Rectal smooth muscle tissue (tissue), 1 donor: ENCODE results near the gene ARL6IP5.
A peak's percentile ranks its signal among the peaks of the same experiment; 100 is the strongest.

Experiments used
- H3K27ac ChIP-seq: one replicate; pipeline ENCODE4 v1.7.0; 2013; ENCODE audit warnings: low read depth, low read length, inconsistent platforms
- H3K27me3 ChIP-seq: one replicate; pipeline ENCODE4 v1.7.0; 2013; ENCODE audit warnings: low read length; ENCODE audit not compliant: control insufficient read depth, insufficient read depth
- H3K36me3 ChIP-seq: one replicate; pipeline ENCODE4 v1.7.0; 2013; ENCODE audit warnings: low read length; ENCODE audit not compliant: control insufficient read depth, insufficient read depth
- H3K4me1 ChIP-seq: one replicate; pipeline ENCODE4 v1.7.0; 2013; ENCODE audit warnings: low read length; ENCODE audit not compliant: control insufficient read depth, insufficient read depth
- H3K4me3 ChIP-seq: one replicate; pipeline ENCODE4 v1.7.0; 2013; ENCODE audit warnings: low read length
- H3K9ac ChIP-seq: one replicate; pipeline ENCODE4 v1.7.0; 2013; ENCODE audit warnings: low read length

ARL6IP5 gene, protein sequence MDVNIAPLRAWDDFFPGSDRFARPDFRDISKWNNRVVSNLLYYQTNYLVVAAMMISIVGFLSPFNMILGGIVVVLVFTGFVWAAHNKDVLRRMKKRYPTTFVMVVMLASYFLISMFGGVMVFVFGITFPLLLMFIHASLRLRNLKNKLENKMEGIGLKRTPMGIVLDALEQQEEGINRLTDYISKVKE

DNA sequence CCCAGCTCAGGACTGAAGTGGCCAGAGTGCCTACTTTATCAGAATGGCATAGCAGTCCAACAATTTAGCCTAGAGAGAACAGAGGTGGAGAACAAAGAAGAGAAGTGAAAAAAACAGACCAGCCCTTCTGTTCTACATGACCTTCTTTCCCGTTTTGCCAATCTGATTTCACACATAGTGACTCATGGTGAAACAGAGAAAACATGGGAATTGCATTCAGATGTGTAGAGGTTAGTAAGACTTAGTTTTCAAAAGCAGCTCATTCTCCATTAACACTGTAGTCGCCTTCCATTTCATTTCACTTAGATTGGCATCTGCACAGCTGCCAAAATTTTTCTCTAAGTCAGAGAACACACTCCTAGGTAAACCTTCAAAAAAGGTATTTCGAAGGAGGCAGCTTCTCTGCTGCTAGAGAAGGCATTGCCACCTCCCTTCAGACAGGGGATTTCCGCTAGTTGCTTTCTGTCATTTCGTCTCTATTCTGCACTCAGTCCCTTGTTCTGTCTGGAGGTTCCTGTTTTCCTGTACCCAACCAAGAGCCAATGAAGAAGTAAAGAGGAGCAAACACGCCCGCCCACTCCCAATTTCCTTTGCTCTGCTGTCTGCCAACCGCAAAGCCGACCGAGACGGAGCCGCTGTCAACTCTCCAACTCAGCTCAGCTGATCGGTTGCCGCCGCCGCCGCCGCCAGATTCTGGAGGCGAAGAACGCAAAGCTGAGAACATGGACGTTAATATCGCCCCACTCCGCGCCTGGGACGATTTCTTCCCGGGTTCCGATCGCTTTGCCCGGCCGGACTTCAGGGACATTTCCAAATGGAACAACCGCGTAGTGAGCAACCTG lies at the start of gene ARL6IP5:
Gene ARL6IP5 (plus strand): TSS at position 612 of the 842 bp plus-strand sequence. CDS start 111 bp downstream, at position 723.
- H3K4me3 ChIP-seq = peak within 1 kb of the TSS; percentile 82
- no peaks in the 10 kb centered on the region for H3K36me3 ChIP-seq
- no peaks in the 10 kb centered on the region for H3K27me3 ChIP-seq
- H3K9ac ChIP-seq = peak within 1 kb of the TSS; percentile 82
- peak within 1 kb of the TSS; percentile 85 for H3K27ac ChIP-seq
- peaks cover 17% of the 10 kb centered on the region for H3K4me1 ChIP-seq

DNA sequence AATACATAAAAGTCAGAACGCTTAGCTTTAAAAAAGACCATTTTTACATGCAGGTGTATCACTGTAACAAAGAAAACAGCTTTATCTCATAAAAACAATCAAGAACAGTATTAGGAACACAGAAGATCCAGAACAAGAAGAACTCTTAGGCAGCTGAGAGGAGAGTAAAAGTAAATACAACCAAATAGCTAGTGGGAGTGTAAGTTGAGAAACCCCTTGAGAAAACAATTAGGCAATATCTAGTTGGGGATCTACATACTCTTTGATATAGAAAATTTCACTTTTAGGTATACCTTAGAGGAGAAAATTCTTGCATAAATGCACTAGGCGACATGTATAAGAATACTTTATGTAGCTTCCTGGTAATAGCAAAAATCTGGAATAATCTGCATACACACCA lies 40.1 kb upstream of the ARL6IP5 start:
- peaks cover 4% of the 10 kb centered on the region for H3K4me1 ChIP-seq
- no peak overlapping the region for H3K9ac ChIP-seq
- peaks cover 14% of the 10 kb centered on the region for H3K36me3 ChIP-seq
- H3K4me3 ChIP-seq = no peak overlapping the region
- H3K27ac ChIP-seq = no peak overlapping the region
- H3K27me3 ChIP-seq = no peaks in the 10 kb centered on the region

DNA sequence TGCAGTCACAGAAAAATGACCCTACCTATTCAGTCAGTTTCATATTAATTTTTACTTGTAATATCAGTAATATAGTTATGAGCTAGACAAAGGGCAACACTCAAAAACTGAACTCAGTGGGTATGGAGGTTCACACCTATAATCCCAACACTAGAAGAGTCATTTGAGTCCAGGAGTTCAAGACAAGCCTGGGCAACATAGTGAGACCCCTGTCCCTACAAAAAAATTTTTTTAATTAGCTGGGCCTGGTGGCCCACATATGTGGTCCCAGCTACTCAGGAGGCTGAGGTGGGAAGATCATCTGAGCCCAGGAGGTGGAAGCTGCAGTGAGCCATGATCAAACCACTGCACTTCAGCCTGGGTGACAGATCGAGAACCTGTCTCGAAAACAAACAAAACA lies 35.7 kb upstream of the ARL6IP5 start:
- Histone ChIP-seq H3K27me3 (no peaks in the 10 kb centered on the region), H3K4me1 (peaks cover 12% of the 10 kb centered on the region)

DNA sequence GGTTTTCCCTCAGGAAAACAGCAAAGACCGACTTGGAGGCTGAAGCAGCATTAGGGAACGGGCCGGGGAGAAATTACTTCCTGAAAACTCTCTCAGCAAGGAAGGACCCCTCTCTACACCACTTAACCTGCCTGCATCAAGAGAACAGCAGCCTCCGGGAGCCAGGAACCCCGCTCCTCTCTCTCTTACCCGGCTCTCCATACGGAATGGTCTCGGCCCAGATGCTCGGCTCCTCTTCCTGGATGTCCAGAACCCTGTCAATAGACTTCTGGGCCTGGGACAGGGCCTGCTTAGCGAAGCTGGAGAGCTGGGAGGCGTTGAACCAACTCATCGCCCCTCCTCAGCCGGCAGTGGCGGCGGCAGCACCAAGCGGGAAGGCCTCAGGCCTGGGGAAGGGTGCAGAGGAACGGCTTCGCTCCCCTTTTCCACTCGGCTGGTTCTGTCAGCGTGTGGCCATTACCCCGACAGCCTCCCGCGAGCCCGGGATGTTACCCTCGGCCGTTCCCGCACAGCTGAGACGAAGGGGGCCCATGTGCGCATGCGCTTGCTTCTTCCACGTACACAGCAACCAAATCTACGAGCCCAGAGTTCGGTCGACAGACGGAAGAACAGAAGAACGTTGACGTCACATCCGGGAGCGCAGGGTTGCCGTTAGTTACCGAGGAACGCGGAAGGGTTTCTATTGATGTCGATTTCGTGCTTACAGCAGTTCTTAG lies 32.8 kb upstream of the ARL6IP5 start, which contains the start of gene TMF1:
Gene TMF1 (minus strand): TSS at position 578 of the 716 bp plus-strand sequence. CDS start 247 bp downstream, at position 331.
- H3K36me3 ChIP-seq = peaks cover 7% of the 10 kb centered on the region
- H3K4me1 ChIP-seq = peaks cover 12% of the 10 kb centered on the region
- peak within 1 kb of the TSS; percentile 99 for H3K4me3 ChIP-seq
- H3K9ac ChIP-seq = peak within 1 kb of the TSS; percentile 95
- peak within 1 kb of the TSS; percentile 86 for H3K27ac ChIP-seq
- H3K27me3 ChIP-seq = no peaks in the 10 kb centered on the region

More for the DNA sequence above, 35.7 kb upstream of the ARL6IP5 start:
- no peak overlapping the region for H3K9ac ChIP-seq
- no peak overlapping the region for H3K27ac ChIP-seq
- no peak overlapping the region for H3K4me3 ChIP-seq
- peaks cover 7% of the 10 kb centered on the region for H3K36me3 ChIP-seq

DNA sequence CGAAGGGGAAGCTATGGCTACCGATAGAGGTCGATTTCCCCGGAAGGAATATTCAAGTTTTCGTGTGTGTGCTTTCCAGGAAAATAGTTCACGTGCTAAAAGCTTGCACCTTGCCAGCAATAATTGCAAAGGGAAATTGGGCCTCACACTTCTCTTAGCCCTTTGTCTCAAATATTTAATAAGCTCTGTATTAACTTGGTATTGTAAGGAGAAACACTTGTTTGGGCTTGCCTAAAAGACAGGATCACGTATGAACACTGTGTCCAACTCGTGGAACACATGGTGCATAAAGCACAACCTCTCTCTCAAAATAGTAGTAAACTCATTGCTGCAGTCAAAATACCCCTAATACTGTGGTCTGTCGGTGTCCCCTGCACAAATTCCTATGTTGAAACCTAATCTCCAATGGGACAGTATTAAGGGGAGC lies 32.3 kb upstream of the ARL6IP5 start:
- no peak overlapping the region for H3K9ac ChIP-seq
- peak overlapping the region; percentile 86 for H3K27ac ChIP-seq
- H3K4me3 ChIP-seq = peak overlapping the region; percentile 99
- H3K27me3 ChIP-seq = no peaks in the 10 kb centered on the region
- H3K36me3 ChIP-seq = peaks cover 4% of the 10 kb centered on the region
- peaks cover 12% of the 10 kb centered on the region for H3K4me1 ChIP-seq

DNA sequence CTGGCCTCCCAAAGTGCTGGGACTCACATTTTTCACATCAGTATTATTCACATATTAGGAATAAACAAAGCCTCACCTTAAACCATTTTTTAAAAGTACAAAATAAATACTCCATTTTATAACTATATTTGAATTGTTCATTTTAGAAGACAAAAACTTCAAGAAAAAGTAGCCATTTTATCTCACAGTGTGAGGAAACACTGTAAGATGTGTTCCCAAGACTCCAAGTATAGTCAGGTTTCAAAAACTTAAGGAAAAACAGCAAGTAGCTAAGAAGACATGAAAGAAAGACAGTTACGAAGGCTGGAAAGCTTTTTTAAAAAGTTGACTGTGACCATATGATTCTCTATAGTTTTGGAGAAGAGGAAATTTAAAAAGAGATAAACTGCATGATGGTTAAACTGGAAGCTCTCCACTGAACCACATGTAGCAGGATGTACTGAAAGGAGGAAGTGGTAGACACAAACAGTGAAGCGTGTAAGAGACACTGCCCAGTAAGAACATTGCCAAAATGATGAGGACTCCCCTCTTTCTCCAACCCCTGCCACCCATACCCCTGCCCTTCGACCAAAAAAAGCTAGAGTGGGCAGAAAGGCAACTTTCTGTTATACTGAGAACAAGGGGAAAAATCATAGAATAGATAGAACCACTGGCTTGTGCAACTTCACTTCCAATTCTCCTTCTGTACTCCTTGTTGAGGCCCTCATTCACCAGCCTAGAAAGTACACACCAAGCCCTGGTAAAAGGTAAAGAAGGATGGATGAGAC lies 26.4 kb upstream of the ARL6IP5 start:
- Histone ChIP-seq H3K9ac (no peak overlapping the region), H3K4me1 (no peaks in the 10 kb centered on the region), H3K4me3 (no peak overlapping the region), H3K36me3 (peaks cover 16% of the 10 kb centered on the region), H3K27me3 (no peaks in the 10 kb centered on the region), H3K27ac (no peak overlapping the region)

DNA sequence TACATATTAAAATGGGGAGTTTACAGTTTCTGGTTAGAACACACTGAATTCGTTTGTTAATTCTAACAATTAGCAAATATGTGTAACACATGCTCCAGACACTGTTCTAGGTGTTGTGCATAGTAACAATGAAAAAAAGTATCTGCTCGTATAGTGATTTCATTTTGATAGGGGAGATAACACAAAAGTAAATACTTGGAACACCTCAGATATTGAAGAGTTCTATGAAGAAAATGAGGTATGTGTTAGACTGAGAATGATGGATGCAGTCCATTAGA lies 25.9 kb upstream of the ARL6IP5 start:
- Histone ChIP-seq H3K36me3 (peaks cover 16% of the 10 kb centered on the region), H3K4me1 (no peaks in the 10 kb centered on the region), H3K4me3 (no peak overlapping the region), H3K27me3 (no peaks in the 10 kb centered on the region), H3K27ac (no peak overlapping the region), H3K9ac (no peak overlapping the region)

DNA sequence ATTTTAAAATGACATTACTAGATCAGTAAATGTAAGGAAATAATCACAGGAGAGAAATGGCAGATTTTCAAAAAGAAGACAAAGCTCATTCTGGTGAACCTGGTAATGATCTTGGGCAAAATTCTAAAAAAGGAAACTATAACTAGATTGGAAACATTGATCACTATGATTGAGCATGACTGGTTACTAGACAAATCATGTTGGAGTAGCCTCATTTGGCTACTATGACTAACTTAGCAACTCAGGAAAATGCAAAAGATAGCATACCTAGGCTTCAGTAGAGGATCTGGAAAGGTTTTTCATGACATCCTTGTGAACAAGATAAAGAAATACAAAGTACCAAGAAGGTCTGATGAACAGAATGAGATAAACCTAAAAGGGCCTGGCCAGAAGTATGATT lies 25.0 kb upstream of the ARL6IP5 start:
- Histone ChIP-seq H3K27me3 (no peaks in the 10 kb centered on the region), H3K4me3 (no peak overlapping the region), H3K36me3 (peaks cover 16% of the 10 kb centered on the region), H3K9ac (no peak overlapping the region), H3K4me1 (no peaks in the 10 kb centered on the region), H3K27ac (no peak overlapping the region)

DNA sequence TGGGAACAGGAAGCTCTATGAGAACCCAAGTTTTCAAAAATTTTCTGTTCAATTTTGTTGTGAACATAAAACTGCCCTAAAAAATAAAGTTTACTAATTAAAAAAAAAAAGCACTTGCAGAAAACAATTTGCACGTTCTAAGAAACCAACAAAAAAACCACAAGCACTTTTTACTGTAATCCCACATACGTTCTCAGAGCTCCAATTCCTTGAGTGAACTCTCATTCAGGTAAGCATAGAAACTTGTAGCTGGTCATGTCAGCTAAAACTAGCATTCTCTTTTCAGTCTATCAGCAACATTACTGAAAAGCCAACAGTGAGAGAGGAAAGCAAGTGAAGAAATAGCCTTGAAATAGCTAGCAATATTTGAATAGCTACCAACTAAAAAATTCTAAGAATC lies 21.1 kb upstream of the ARL6IP5 start:
- H3K9ac ChIP-seq = no peak overlapping the region
- no peak overlapping the region for H3K4me3 ChIP-seq
- H3K4me1 ChIP-seq = no peaks in the 10 kb centered on the region
- H3K36me3 ChIP-seq = peaks cover 16% of the 10 kb centered on the region
- H3K27ac ChIP-seq = no peak overlapping the region
- H3K27me3 ChIP-seq = no peaks in the 10 kb centered on the region

DNA sequence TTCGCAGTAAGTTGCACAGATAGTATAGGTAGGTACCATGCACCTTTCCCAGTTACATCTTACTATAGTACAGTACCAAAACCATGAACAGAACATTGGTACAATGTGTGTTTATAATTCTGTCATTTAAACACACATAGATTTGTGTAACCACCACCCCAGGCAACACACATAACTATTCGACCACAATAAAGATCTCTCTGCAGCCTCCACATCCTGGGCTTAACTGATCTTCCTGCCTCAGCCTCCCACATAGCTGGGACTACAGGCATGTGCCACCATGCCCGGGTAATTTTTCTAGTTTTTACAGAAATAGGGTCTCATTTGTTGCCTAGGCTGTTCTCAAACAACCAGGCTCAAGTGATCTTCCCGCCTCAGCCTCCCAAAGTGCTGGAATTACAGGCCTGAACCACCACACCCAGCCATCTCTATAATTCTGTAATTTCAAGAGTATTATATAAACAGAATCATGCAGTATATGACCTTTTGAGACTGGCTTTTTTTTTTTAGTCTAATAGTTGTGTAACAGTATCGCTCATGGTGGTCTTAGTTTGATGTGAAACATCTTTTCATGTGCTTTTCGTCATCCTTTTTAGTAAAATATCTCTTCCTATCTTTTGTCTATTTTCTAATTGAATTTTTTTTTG lies 19.3 kb upstream of the ARL6IP5 start:
- Histone ChIP-seq H3K9ac (no peak overlapping the region), H3K4me3 (no peak overlapping the region), H3K36me3 (peaks cover 8% of the 10 kb centered on the region)

DNA sequence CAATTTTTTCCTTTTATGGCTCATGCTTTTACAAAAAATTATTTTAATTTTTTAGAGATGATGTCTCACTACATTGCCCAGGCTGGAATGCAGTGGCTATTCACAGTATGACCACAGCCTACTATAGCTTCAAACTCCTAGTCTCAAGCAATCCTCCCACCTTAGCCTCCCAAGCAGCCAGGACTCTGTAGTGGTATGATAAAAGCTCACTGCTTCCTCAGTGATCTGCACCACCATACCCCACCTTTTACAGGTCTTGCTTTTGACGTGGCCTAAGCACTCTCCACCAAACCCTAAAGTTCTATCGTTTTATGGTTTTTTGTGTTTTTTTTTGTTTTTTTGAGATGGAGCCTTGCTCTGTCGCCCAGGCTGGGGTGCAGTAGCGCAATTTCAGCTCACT lies 18.6 kb upstream of the ARL6IP5 start:
- Histone ChIP-seq H3K9ac (no peak overlapping the region), H3K27me3 (no peaks in the 10 kb centered on the region), H3K27ac (no peak overlapping the region), H3K4me1 (no peaks in the 10 kb centered on the region), H3K36me3 (peaks cover 3% of the 10 kb centered on the region), H3K4me3 (no peak overlapping the region)

More for the DNA sequence above, 19.3 kb upstream of the ARL6IP5 start:
- no peak overlapping the region for H3K27ac ChIP-seq
- no peaks in the 10 kb centered on the region for H3K27me3 ChIP-seq
- H3K4me1 ChIP-seq = no peaks in the 10 kb centered on the region
